SK-N-MC (cell line): ENCODE measurements around the gene PRXL2A.

Experiments used
- EZH2 ChIP-seq: fragments of 200-600 bp; sonication (generic); IDR thresholded peaks from one replicate; pipeline ENCODE4 v1.6.1; 2017; ENCODE audit warnings: antibody characterized with exemption
- POLR2AphosphoS5 ChIP-seq: IDR thresholded peaks from 2 replicates; pipeline ENCODE4 v1.6.1; 2012; ENCODE audit warnings: mild to moderate bottlenecking, low read depth, low read length, borderline replicate concordance

GRCh38 chr10:80411681-80412220 lies 3.4 kb downstream of the PRXL2A start:
- TF ChIP-seq POLR2AphosphoS5 = no peak
- no peak for TF ChIP-seq EZH2
